Measurements from ENCODE around the gene SERPINB7.
A peak's percentile ranks its signal among the peaks of the same experiment; 100 is the strongest.

SERPINB7 gene

DNA sequence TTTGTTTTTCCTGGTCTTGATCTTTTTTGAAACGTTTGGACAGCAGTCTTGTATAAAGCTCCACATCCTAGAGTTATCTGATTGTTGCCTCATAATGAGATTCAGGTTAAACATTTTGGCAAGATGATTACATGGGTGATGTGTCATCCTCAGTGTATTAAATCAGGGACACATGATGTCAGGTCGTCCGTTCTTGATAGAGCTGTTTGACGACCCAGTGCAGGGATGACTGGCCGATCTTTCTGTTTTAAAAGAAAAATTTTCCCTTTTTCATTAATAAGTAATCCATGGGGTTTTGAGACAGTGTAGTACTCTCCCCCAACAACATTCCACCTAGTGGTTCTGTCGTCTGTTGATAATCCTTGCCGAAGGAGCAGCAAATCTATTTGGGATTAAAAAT lies 67.8 kb downstream of the SERPINB7 start:
- Histone ChIP-seq H3K4me3 (ENCODE audit: insufficient read depth, low read length, poor library complexity, severe bottlenecking) (no peak overlapping the region), H3K9me2 (replicated peaks; ENCODE audit: insufficient read depth, low read length) (no peaks in the 10 kb centered on the region), H3K4me2 (ENCODE audit: low read depth, low read length, poor library complexity, severe bottlenecking) (no peak overlapping the region), H3K36me3 (ENCODE audit: low read length) (no peaks in the 10 kb centered on the region), H4K20me1 (ENCODE audit: low read depth, low read length) (no peaks in the 10 kb centered on the region), H3K9ac (ENCODE audit: low read length) (no peak overlapping the region), H3K27me3 (ENCODE audit: low read length) (no peaks in the 10 kb centered on the region), H2AFZ (ENCODE audit: low read depth, low read length, severe bottlenecking) (no peak overlapping the region), H3K27ac (ENCODE audit: low read depth, low read length) (no peak overlapping the region), H3K79me2 (ENCODE audit: insufficient read depth, low read length) (no peaks in the 10 kb centered on the region), H3K9me3 (ENCODE audit: insufficient read depth, low read length) (no peaks in the 10 kb centered on the region), H3F3A (ENCODE audit: insufficient read depth) (no peaks in the 10 kb centered on the region)
- no peak for TF ChIP-seq EZH2phosphoT487 (conservative IDR thresholded peaks at IDR 0.05; ENCODE audit: low read length)
- TF ChIP-seq, protein P1, sequence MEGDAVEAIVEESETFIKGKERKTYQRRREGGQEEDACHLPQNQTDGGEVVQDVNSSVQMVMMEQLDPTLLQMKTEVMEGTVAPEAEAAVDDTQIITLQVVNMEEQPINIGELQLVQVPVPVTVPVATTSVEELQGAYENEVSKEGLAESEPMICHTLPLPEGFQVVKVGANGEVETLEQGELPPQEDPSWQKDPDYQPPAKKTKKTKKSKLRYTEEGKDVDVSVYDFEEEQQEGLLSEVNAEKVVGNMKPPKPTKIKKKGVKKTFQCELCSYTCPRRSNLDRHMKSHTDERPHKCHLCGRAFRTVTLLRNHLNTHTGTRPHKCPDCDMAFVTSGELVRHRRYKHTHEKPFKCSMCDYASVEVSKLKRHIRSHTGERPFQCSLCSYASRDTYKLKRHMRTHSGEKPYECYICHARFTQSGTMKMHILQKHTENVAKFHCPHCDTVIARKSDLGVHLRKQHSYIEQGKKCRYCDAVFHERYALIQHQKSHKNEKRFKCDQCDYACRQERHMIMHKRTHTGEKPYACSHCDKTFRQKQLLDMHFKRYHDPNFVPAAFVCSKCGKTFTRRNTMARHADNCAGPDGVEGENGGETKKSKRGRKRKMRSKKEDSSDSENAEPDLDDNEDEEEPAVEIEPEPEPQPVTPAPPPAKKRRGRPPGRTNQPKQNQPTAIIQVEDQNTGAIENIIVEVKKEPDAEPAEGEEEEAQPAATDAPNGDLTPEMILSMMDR (IDR thresholded peaks at IDR 0.05; ENCODE audit: insufficient read depth, low read length, poor library complexity, severe bottlenecking) = no peak

DNA sequence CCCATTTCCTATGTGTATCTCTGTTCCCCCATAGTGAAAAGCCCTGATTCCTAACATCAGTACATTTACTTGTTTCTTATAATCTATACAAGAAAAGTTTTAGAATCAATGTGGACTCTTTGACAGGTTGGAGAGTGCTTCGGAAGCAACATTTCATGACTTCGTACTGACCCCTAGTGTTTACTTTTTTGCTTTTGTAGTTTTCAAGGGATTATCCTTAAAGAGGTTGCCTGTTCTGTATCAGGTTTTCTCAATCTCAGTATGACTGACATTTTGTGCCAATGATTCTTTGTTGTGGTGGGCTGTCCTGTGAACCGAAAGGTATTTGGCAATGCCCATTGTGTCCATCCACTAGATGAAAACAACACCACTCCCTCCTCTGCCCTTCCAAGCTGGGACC lies 69.0 kb downstream of the SERPINB7 start:
- no peaks in the 10 kb centered on the region for H3K9me3 ChIP-seq (ENCODE audit: insufficient read depth, low read length)
- no peaks in the 10 kb centered on the region for H3K36me3 ChIP-seq (ENCODE audit: low read length)
- no peaks in the 10 kb centered on the region for H3K9me2 ChIP-seq (replicated peaks; ENCODE audit: insufficient read depth, low read length)
- TF ChIP-seq EZH2phosphoT487 (conservative IDR thresholded peaks at IDR 0.05; ENCODE audit: low read length) = no peak
- TF ChIP-seq, protein P1 (IDR thresholded peaks at IDR 0.05; ENCODE audit: insufficient read depth, low read length, poor library complexity, severe bottlenecking) = no peak
- no peak overlapping the region for H3K4me2 ChIP-seq (ENCODE audit: low read depth, low read length, poor library complexity, severe bottlenecking)
- H3K27me3 ChIP-seq (ENCODE audit: low read length) = no peaks in the 10 kb centered on the region
- no peak overlapping the region for H3K27ac ChIP-seq (ENCODE audit: low read depth, low read length)
- no peak overlapping the region for H2AFZ ChIP-seq (ENCODE audit: low read depth, low read length, severe bottlenecking)
- H3F3A ChIP-seq (ENCODE audit: insufficient read depth) = no peaks in the 10 kb centered on the region
- no peaks in the 10 kb centered on the region for H4K20me1 ChIP-seq (ENCODE audit: low read depth, low read length)
- H3K79me2 ChIP-seq (ENCODE audit: insufficient read depth, low read length) = no peaks in the 10 kb centered on the region
- no peak overlapping the region for H3K9ac ChIP-seq (ENCODE audit: low read length)
- no peak overlapping the region for H3K4me3 ChIP-seq (ENCODE audit: insufficient read depth, low read length, poor library complexity, severe bottlenecking)

DNA sequence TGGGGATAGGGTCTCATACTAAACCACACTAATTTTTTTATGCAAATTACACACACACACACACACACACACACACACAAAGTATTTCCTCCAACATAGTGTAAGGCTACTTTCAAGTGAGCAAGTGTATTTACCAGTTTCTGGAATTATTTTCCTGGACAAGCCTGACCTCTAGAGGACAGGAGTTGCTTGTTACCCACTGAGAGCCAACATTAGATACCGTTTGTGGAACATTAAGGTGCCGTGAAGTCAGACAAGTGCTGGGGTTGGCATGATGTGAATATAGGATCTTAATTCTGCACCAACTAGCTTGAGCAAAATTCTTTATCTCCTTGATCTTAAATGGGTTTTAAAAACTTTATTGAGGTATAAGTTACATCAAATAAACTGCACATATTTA lies 72.9 kb downstream of the SERPINB7 start:
- no peaks in the 10 kb centered on the region for H3K9me2 ChIP-seq (replicated peaks; ENCODE audit: insufficient read depth, low read length)
- H3K36me3 ChIP-seq (ENCODE audit: low read length) = no peaks in the 10 kb centered on the region
- H3K27ac ChIP-seq (ENCODE audit: low read depth, low read length) = no peak overlapping the region
- no peaks in the 10 kb centered on the region for H3K9me3 ChIP-seq (ENCODE audit: insufficient read depth, low read length)
- no peak overlapping the region for H3K9ac ChIP-seq (ENCODE audit: low read length)
- no peak overlapping the region for H3K4me2 ChIP-seq (ENCODE audit: low read depth, low read length, poor library complexity, severe bottlenecking)
- H3K4me3 ChIP-seq (ENCODE audit: insufficient read depth, low read length, poor library complexity, severe bottlenecking) = no peak overlapping the region
- no peaks in the 10 kb centered on the region for H3K79me2 ChIP-seq (ENCODE audit: insufficient read depth, low read length)
- H4K20me1 ChIP-seq (ENCODE audit: low read depth, low read length) = no peaks in the 10 kb centered on the region
- no peaks in the 10 kb centered on the region for H3F3A ChIP-seq (ENCODE audit: insufficient read depth)
- no peak for TF ChIP-seq EZH2phosphoT487 (conservative IDR thresholded peaks at IDR 0.05; ENCODE audit: low read length)
- TF ChIP-seq, protein P1 (IDR thresholded peaks at IDR 0.05; ENCODE audit: insufficient read depth, low read length, poor library complexity, severe bottlenecking) = peak; percentile 37
- H3K27me3 ChIP-seq (ENCODE audit: low read length) = no peaks in the 10 kb centered on the region
- H2AFZ ChIP-seq (ENCODE audit: low read depth, low read length, severe bottlenecking) = no peak overlapping the region
